DOHH2 (cell line): ENCODE results near the gene ENOX1.

Experiments used
- H3F3A ChIP-seq: fragments of 200-600 bp; sonication (generic), shearing (Covaris generic); 2 replicates; pipeline ENCODE4 v1.6.0; 2016; ENCODE audit warnings: antibody characterized with exemption, mild to moderate bottlenecking; ENCODE audit not compliant: control insufficient read depth, insufficient read depth
- H3K27ac ChIP-seq: fragments of 200-600 bp; sonication (generic); 2 replicates; pipeline ENCODE4 v1.5.1; 2014; ENCODE audit warnings: low read depth, mild to moderate bottlenecking, low read length, moderate library complexity
- H3K27me3 ChIP-seq: fragments of 200-600 bp; sonication (generic); 2 replicates; pipeline ENCODE4 v1.6.1; 2014; ENCODE audit warnings: mild to moderate bottlenecking, low read length, mixed read lengths; ENCODE audit not compliant: control insufficient read depth
- H3K36me3 ChIP-seq: fragments of 200-600 bp; sonication (generic); 2 replicates; pipeline ENCODE4 v1.6.1; 2014; ENCODE audit warnings: mild to moderate bottlenecking, low read length, moderate library complexity, mixed read lengths; ENCODE audit not compliant: control insufficient read depth
- H3K4me1 ChIP-seq: fragments of 200-600 bp; sonication (generic); 2 replicates; pipeline ENCODE4 v1.6.1; 2014; ENCODE audit warnings: mild to moderate bottlenecking, low read length, mixed read lengths; ENCODE audit not compliant: control insufficient read depth
- H3K4me2 ChIP-seq: fragments of 200-600 bp; sonication (generic); 2 replicates; pipeline ENCODE4 v1.6.0; 2014; ENCODE audit warnings: mild to moderate bottlenecking, low read length, moderate library complexity
- H3K4me3 ChIP-seq: fragments of 200-600 bp; sonication (generic); 2 replicates; pipeline ENCODE4 v1.5.1; 2014; ENCODE audit warnings: mild to moderate bottlenecking, low read length, mixed read lengths
- H3K79me2 ChIP-seq: fragments of 200-600 bp; sonication (generic); 2 replicates; pipeline ENCODE4 v1.6.1; 2014; ENCODE audit warnings: mild to moderate bottlenecking, low read length, mixed read lengths; ENCODE audit not compliant: control insufficient read depth
- H3K9me2 ChIP-seq: fragments of 200-600 bp; sonication (generic); replicated peaks from 2 replicates; pipeline ENCODE4 v1.6.1; 2014; ENCODE audit warnings: mild to moderate bottlenecking, low read length, mixed read lengths; ENCODE audit not compliant: control insufficient read depth
- H3K9me3 ChIP-seq: fragments of 200-600 bp; sonication (generic); 2 replicates; pipeline ENCODE4 v1.6.1; 2014; ENCODE audit warnings: antibody characterized with exemption, low read length, mixed read lengths; ENCODE audit not compliant: control insufficient read depth, insufficient read depth
- H4K20me1 ChIP-seq: fragments of 200-600 bp; sonication (generic); 2 replicates; pipeline ENCODE4 v1.6.0; 2014; ENCODE audit warnings: low read depth, mild to moderate bottlenecking, antibody characterized with exemption, low read length, moderate library complexity; ENCODE audit not compliant: control insufficient read depth, insufficient read depth
- EZH2phosphoT487 ChIP-seq: fragments of 200-600 bp; sonication (generic); IDR thresholded peaks from 2 replicates; pipeline ENCODE4 v1.6.1; 2017; ENCODE audit warnings: borderline replicate concordance, mild to moderate bottlenecking, antibody characterized with exemption, low read length, moderate library complexity, mixed read lengths
- TF ChIP-seq, protein P1 (sequence below): fragments of 200-600 bp; sonication (generic); IDR thresholded peaks from one replicate; pipeline ENCODE4 v1.5.1; 2014; ENCODE audit warnings: antibody characterized with exemption, mild to moderate bottlenecking, low read depth, low read length; ENCODE audit not compliant: poor library complexity, severe bottlenecking

ENOX1 gene

GRCh38 chr13:43749503-43749902 lies 37.3 kb downstream of the ENOX1 start:
- Histone ChIP-seq H3K27me3 (no peaks in the 10 kb centered on the region), H3K27ac (no peak overlapping the region), H3K4me3 (no peak overlapping the region), H3F3A (no peaks in the 10 kb centered on the region), H4K20me1 (no peaks in the 10 kb centered on the region), H3K9me2 (peaks cover 3% of the 10 kb centered on the region; the same call in 1 of the 2 replicates), H3K79me2 (no peaks in the 10 kb centered on the region), H3K9me3 (no peaks in the 10 kb centered on the region), H3K4me1 (no peaks in the 10 kb centered on the region), H3K36me3 (no peaks in the 10 kb centered on the region), H3K4me2 (no peak overlapping the region)
- TF ChIP-seq, protein P1, sequence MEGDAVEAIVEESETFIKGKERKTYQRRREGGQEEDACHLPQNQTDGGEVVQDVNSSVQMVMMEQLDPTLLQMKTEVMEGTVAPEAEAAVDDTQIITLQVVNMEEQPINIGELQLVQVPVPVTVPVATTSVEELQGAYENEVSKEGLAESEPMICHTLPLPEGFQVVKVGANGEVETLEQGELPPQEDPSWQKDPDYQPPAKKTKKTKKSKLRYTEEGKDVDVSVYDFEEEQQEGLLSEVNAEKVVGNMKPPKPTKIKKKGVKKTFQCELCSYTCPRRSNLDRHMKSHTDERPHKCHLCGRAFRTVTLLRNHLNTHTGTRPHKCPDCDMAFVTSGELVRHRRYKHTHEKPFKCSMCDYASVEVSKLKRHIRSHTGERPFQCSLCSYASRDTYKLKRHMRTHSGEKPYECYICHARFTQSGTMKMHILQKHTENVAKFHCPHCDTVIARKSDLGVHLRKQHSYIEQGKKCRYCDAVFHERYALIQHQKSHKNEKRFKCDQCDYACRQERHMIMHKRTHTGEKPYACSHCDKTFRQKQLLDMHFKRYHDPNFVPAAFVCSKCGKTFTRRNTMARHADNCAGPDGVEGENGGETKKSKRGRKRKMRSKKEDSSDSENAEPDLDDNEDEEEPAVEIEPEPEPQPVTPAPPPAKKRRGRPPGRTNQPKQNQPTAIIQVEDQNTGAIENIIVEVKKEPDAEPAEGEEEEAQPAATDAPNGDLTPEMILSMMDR, result no peak
- TF ChIP-seq EZH2phosphoT487, result no peak

GRCh38 chr13:43744261-43745031 lies 42.3 kb downstream of the ENOX1 start:
- no peaks in the 10 kb centered on the region for H3K27me3 ChIP-seq
- TF ChIP-seq, protein P1, result no peak
- TF ChIP-seq EZH2phosphoT487, result no peak
- no peaks in the 10 kb centered on the region for H3F3A ChIP-seq
- H3K79me2 ChIP-seq, result no peaks in the 10 kb centered on the region
- H3K4me1 ChIP-seq, result no peaks in the 10 kb centered on the region
- no peak overlapping the region for H3K4me2 ChIP-seq
- H3K9me3 ChIP-seq, result no peaks in the 10 kb centered on the region
- no peak overlapping the region for H3K4me3 ChIP-seq
- H3K9me2 ChIP-seq, result peaks cover 3% of the 10 kb centered on the region; the same call in 1 of the 2 replicates
- H3K27ac ChIP-seq, result no peak overlapping the region
- no peaks in the 10 kb centered on the region for H4K20me1 ChIP-seq
- no peaks in the 10 kb centered on the region for H3K36me3 ChIP-seq

- no peaks in the 10 kb centered on the region for H3K27me3 ChIP-seq
- TF ChIP-seq EZH2phosphoT487, result no peak
- TF ChIP-seq, protein P1, result no peak
- no peaks in the 10 kb centered on the region for H3F3A ChIP-seq
- no peak overlapping the region for H3K27ac ChIP-seq
- H3K4me3 ChIP-seq, result no peak overlapping the region
- no peaks in the 10 kb centered on the region for H3K9me3 ChIP-seq
- H3K4me1 ChIP-seq, result no peaks in the 10 kb centered on the region
- no peaks in the 10 kb centered on the region for H4K20me1 ChIP-seq
- H3K9me2 ChIP-seq, result peaks cover 3% of the 10 kb centered on the region; the same call in 1 of the 2 replicates
- no peaks in the 10 kb centered on the region for H3K79me2 ChIP-seq
- no peak overlapping the region for H3K4me2 ChIP-seq
- no peaks in the 10 kb centered on the region for H3K36me3 ChIP-seq
Observed at GRCh38 chr13:43742911-43743310, 43.9 kb downstream of the ENOX1 start.
